BJ (cell line): ENCODE data around the gene TOX3. TPM values are rescaled to one million over a fixed set of nuclear protein-coding genes. Genes with fewer than 3 reads are reported as not detected.

ENCODE experiments used
- CTCF ChIA-PET: fragments of 350-600 bp; formaldehyde crosslinking; extraction: SDS; loops from one replicate; lab custom pipeline; 2021; ENCODE audit warnings: antibody characterized with exemption, inconsistent platforms; lab: Yijun Ruan, JAX
- POLR2A ChIA-PET: fragments of 300-600 bp; sonication (Branson Sonifier 250); formaldehyde crosslinking; extraction: SDS; loops from one replicate; lab custom pipeline; 2021; ENCODE audit warnings: antibody characterized with exemption; lab: Charles Lee
- DNase-seq: peaks from one replicate; pipeline ENCODE4 v3.0.0-alpha.2; 2011; ENCODE audit warnings: low read depth
- H3K27me3 ChIP-seq: 2 replicates; pipeline ENCODE4 v1.6.0; 2011; ENCODE audit warnings: low read length; ENCODE audit not compliant: control insufficient read depth, insufficient read depth
- H3K36me3 ChIP-seq: 2 replicates; pipeline ENCODE4 v1.5.1; 2011; ENCODE audit warnings: low read length; ENCODE audit not compliant: control insufficient read depth, insufficient read depth
- H3K4me3 ChIP-seq: 2 replicates; pipeline ENCODE4 v1.5.1; 2011; ENCODE audit warnings: low read depth, mild to moderate bottlenecking, control low read depth, low read length
- CTCF ChIP-seq: IDR thresholded peaks from 2 replicates; pipeline ENCODE4 v1.5.1; 2011; ENCODE audit warnings: low read depth, mild to moderate bottlenecking, control low read depth, inconsistent platforms, low read length, moderate library complexity; ENCODE audit not compliant: insufficient read depth
- polyA plus RNA-seq: library from polyadenylated mRNA; depleted of rRNA; stranded (reverse); fragments of >200 nt; gene quantifications from 2 replicates; pipeline ENCODE4 v1.2.3, GENCODE V29; 2011

TOX3 gene
- polyA plus RNA-seq, 1 experiment, result not detected

- no peak for TF ChIP-seq CTCF
- ChIA-PET CTCF (interaction anchor here (0.5 kb wide), 1 partner anchor 1399 kb away, joined by 3 read pairs; no protein-coding TSS in a partner anchor), POLR2A (no interaction called here)
- Histone ChIP-seq H3K4me3 (no peak overlapping the region), H3K36me3 (no peaks in the 10 kb centered on the region), H3K27me3 (peaks cover 3% of the 10 kb centered on the region; the same call in 1 of the 2 replicates)
- no peak for DNase-seq
Measured at GRCh38 chr16:52545222-52545897, 1.6 kb downstream of the TOX3 start.

GRCh38 chr16:52544703-52545102 lies 2.2 kb downstream of the TOX3 start:
- no peak for TF ChIP-seq CTCF
- ChIA-PET CTCF (interaction anchor here (0.5 kb wide), 1 partner anchor 1399 kb away, joined by 3 read pairs; no protein-coding TSS in a partner anchor), POLR2A (no interaction called here)
- Histone ChIP-seq H3K36me3 (no peaks in the 10 kb centered on the region), H3K27me3 (peaks cover 3% of the 10 kb centered on the region; the same call in 1 of the 2 replicates), H3K4me3 (no peak overlapping the region)
- no peak for DNase-seq

GRCh38 chr16:52543654-52544053 lies 3.3 kb downstream of the TOX3 start:
- CTCF ChIA-PET, result no interaction called here
- no peak for TF ChIP-seq CTCF
- Histone ChIP-seq H3K36me3 (no peaks in the 10 kb centered on the region), H3K27me3 (peaks cover 3% of the 10 kb centered on the region; the same call in 1 of the 2 replicates), H3K4me3 (no peak overlapping the region)
- POLR2A ChIA-PET, result no interaction called here
- no peak for DNase-seq

- H3K4me3 ChIP-seq, result no peak overlapping the region
- no peak for TF ChIP-seq CTCF
- H3K36me3 ChIP-seq, result no peaks in the 10 kb centered on the region
- no peaks in the 10 kb centered on the region; the same call in 1 of the 2 replicates for H3K27me3 ChIP-seq
- DNase-seq, result no peak
- ChIA-PET POLR2A (no interaction called here), CTCF (no interaction called here)
Measured at GRCh38 chr16:52540910-52541309, 6.0 kb downstream of the TOX3 start.

- TF ChIP-seq CTCF, result no peak
- Histone ChIP-seq H3K27me3 (no peaks in the 10 kb centered on the region), H3K4me3 (no peak overlapping the region), H3K36me3 (no peaks in the 10 kb centered on the region)
- ChIA-PET CTCF (no interaction called here), POLR2A (no interaction called here)
- no peak for DNase-seq
Measured at GRCh38 chr16:52539191-52539590, 7.8 kb downstream of the TOX3 start.
